Astrocyte of the spinal cord (primary cell): ENCODE results near the gene SEC62.

ENCODE experiments used
- DNase-seq: peaks from one replicate; pipeline ENCODE4 v3.0.0; 2011; ENCODE audit warnings: low read depth, low spot score
- H3K4me3 ChIP-seq: 2 replicates; pipeline ENCODE4 v1.5.1; 2011; ENCODE audit warnings: low read depth, mild to moderate bottlenecking, low read length, moderate library complexity
- in situ Hi-C: cut with HindIII; loops from 2 replicates; pipeline ENCODE4 v1.10.0; 2017; ENCODE audit warnings: low sequenced_read_pairs
- TF ChIP-seq, protein P1 (sequence below): IDR thresholded peaks from 2 replicates; pipeline ENCODE4 v1.5.1; 2012; ENCODE audit warnings: low read depth, mild to moderate bottlenecking, low read length, inconsistent platforms

The SEC62 gene

GRCh38 chr3:170024581-170024980 is 58.0 kb downstream of the SEC62 start:
- TF ChIP-seq, protein P1, sequence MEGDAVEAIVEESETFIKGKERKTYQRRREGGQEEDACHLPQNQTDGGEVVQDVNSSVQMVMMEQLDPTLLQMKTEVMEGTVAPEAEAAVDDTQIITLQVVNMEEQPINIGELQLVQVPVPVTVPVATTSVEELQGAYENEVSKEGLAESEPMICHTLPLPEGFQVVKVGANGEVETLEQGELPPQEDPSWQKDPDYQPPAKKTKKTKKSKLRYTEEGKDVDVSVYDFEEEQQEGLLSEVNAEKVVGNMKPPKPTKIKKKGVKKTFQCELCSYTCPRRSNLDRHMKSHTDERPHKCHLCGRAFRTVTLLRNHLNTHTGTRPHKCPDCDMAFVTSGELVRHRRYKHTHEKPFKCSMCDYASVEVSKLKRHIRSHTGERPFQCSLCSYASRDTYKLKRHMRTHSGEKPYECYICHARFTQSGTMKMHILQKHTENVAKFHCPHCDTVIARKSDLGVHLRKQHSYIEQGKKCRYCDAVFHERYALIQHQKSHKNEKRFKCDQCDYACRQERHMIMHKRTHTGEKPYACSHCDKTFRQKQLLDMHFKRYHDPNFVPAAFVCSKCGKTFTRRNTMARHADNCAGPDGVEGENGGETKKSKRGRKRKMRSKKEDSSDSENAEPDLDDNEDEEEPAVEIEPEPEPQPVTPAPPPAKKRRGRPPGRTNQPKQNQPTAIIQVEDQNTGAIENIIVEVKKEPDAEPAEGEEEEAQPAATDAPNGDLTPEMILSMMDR: no peak
- in situ Hi-C loops: no loop called here
- H3K4me3 ChIP-seq: no peak overlapping the region
- no peak for DNase-seq

DNA sequence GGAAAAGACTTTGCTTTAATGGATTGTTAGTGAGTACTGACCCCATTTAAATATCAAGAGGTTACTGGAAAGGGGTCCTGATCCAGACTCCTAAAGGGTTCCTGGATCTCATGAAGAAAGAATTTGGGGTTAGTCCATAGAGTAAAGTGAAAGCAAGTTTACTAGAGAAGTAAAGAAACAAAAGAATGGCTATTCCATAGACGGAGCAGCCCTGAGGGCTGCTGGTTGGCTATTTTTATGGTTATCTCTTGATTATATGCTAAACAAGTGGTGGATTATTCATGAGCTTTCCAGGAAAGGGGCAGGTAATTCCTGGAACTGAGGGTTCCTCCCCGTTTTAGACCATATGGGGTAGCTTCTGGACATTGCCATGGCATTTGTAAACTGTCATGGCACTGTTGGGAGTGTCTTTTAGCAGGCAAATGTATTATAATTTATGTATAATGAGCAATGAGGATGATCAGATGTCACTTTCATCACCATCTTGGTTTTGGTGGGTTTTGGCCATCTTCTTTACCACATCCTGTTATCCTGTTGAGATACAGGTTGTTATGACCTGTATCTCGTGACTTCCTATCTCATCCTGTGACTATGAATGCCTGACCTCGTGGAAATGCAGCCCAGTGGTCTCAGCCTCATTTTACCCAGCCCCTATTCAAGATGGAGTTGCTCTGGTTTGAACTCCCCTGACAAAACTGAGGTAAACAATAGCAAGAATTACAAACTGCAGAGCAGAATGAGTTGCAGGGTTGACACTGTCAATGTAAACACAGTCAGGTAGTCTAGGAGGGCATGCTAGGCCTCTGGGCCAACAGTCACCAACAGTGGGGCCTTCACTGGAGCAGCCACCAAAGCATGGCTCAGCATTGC is 60.9 kb downstream of the SEC62 start:
- DNase-seq: no peak
- in situ Hi-C loops: no loop called here
- TF ChIP-seq, protein P1: no peak

DNA sequence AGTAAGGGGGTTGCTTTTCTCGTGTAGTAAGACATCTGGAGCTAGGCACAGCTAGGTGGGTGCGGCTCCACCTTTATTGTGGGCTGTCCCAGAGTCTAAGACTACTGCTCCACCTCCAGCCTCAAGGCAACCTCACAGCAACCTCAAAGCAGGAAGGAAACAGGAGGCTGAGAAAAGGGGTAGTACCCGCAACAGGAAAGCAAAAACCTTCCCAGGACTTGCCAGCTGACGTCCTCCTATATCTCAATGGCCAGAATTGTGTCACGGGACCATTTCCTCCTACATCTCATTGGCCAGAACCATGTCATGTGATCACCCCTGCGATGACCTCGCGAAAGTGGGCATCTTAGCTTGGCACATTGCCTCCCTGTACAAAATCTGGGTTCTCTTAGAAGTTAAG is 66.9 kb downstream of the SEC62 start:
- TF ChIP-seq, protein P1: no peak
- DNase-seq: no peak
- in situ Hi-C loops: no loop called here
- H3K4me3 ChIP-seq: no peak overlapping the region

More for the DNA sequence above, 60.9 kb downstream of the SEC62 start:
- no peak overlapping the region for H3K4me3 ChIP-seq

- in situ Hi-C loops: no loop called here
- TF ChIP-seq, protein P1: peak; percentile 70
- peak; percentile 10 for DNase-seq
- peak within 1 kb of the TSS; percentile 33 for H3K4me3 ChIP-seq
Measured at GRCh38 chr3:170037463-170038433, 71.1 kb downstream of the SEC62 start, which contains the start of gene GPR160. Gene GPR160 (plus strand): TSS chr3:170037995. CDS start chr3:170083973, 45,978 bp downstream.

DNA sequence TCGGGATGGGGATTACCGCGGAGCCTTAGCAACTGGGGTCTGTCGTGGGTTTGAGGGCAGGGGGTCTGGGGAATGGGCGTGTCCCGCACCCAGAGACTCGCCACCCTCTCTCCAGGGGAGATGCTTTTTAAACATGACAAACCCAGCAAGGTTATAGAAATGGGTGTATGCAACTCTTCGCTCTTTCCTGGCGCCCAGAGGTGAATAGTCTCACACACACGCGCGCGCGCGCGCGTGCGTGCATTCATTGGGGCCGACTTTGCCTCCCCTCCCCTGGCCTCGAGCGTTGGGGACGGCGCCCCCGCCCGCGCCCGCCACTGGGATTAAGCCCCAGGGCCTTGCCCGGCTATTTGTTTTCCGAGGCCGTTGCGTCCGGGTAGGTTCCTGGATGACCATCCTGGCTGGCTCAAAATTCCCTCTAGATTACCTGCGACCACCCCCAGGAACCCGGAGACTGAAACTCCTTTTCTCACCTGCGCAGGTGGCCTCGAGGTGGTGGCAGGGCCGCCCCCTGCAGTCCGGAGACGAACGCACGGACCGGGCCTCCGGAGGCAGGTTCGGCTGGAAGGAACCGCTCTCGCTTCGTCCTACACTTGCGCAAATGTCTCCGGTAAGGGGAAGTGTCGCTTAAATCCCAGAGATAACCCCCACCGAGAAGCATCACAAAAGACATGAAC is 72.0 kb downstream of the SEC62 start:
- TF ChIP-seq, protein P1: peak; percentile 5
- in situ Hi-C loops: no loop called here
- DNase-seq: no peak
- peak overlapping the region; percentile 33 for H3K4me3 ChIP-seq

DNA sequence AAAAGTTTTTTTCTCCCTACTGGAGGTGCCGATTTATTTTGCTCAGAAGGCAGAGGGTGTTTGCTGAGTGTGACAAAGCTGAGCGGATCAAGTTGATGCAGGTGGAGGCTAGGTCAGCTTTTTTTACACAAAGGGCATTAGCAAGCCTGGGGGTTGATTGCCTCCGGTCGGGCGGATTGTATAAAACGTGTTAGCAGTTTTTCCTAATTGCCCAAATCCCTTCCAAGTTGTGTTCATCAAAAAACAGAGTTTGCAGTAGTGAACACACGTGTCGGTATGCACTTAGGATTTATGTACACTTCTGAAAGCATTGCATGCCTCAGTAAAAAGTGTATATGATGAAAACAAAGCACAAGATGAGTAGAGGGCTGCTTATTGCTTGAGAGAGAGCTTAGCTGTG is 73.8 kb downstream of the SEC62 start:
- no peak for DNase-seq
- in situ Hi-C loops: no loop called here
- TF ChIP-seq, protein P1: no peak
- H3K4me3 ChIP-seq: no peak overlapping the region
